Liver (tissue), 9 donors: ENCODE data around the gene SGTB. TPM values are rescaled to one million over a fixed set of nuclear protein-coding genes. Genes with fewer than 3 reads are reported as not detected.

ENCODE experiments used
- DNase-seq: peaks from one replicate; pipeline ENCODE4 v3.0.0-alpha.2; 2017; ENCODE audit warnings: low spot score
- H3K27ac ChIP-seq, 2 donors: one replicate each; pipeline ENCODE4 v1.7.0; 2013; ENCODE audit warnings: inconsistent platforms in 2 of 2, low read length in 2 of 2, control low read depth in 1 of 2, low read depth in 1 of 2, mild to moderate bottlenecking in 1 of 2
- H3K27me3 ChIP-seq, 4 donors: one replicate each; pipeline versions ENCODE4 v1.6.1 to v1.7.0; 2013; ENCODE audit warnings: low read length in 3 of 4, inconsistent platforms in 1 of 4, mild to moderate bottlenecking in 1 of 4, moderate library complexity in 1 of 4; ENCODE audit not compliant: control insufficient read depth in 4 of 4, insufficient read depth in 4 of 4
- H3K36me3 ChIP-seq, 4 donors: one replicate each; pipeline versions ENCODE4 v1.6.1 to v1.7.0; 2013; ENCODE audit warnings: low read length in 3 of 4, mild to moderate bottlenecking in 3 of 4, low read depth in 1 of 4, moderate library complexity in 1 of 4; ENCODE audit not compliant: control insufficient read depth in 4 of 4, insufficient read depth in 3 of 4
- H3K4me1 ChIP-seq, 4 donors: one replicate each; pipeline versions ENCODE4 v1.6.1 to v1.7.0; 2013; ENCODE audit warnings: low read length in 3 of 4, mild to moderate bottlenecking in 3 of 4, moderate library complexity in 1 of 4; ENCODE audit not compliant: control insufficient read depth in 4 of 4, insufficient read depth in 4 of 4
- H3K4me3 ChIP-seq, 3 donors: one replicate each; pipeline versions ENCODE4 v1.6.1 to v1.7.0; 2013; ENCODE audit warnings: low read length in 3 of 3, control low read depth in 1 of 3, low read depth in 1 of 3, mild to moderate bottlenecking in 1 of 3
- H3K9ac ChIP-seq, 2 donors: one replicate each; pipeline ENCODE4 v1.7.0; 2013; ENCODE audit warnings: low read length in 2 of 2, mild to moderate bottlenecking in 2 of 2, moderate library complexity in 2 of 2, control low read depth in 1 of 2, low read depth in 1 of 2
- H3K9me3 ChIP-seq, 4 donors: one replicate each; pipeline versions ENCODE4 v1.6.1 to v1.7.0; 2013; ENCODE audit warnings: low read length in 3 of 4; ENCODE audit not compliant: control insufficient read depth in 4 of 4
- FOXA1 ChIP-seq: IDR thresholded peaks from 2 replicates; pipeline ENCODE4 v1.6.1; 2016; ENCODE audit warnings: antibody characterized with exemption
- FOXA2 ChIP-seq: IDR thresholded peaks from 2 replicates; pipeline ENCODE4 v1.6.1; 2016; ENCODE audit warnings: antibody characterized with exemption
- GABPA ChIP-seq, 2 donors: IDR thresholded peaks in 1 of 2; conservative IDR thresholded peaks in 1 of 2; 2 replicates each; pipeline ENCODE4 v1.6.1; 2016; ENCODE audit warnings: antibody characterized with exemption in 2 of 2, mild to moderate bottlenecking in 1 of 2, moderate library complexity in 1 of 2
- HNF4A ChIP-seq, 2 donors: conservative IDR thresholded peaks; 2 replicates each; pipeline ENCODE4 v1.6.1; 2016; ENCODE audit warnings: antibody characterized with exemption in 2 of 2, mild to moderate bottlenecking in 2 of 2
- HNF4G ChIP-seq: IDR thresholded peaks from 2 replicates; pipeline ENCODE4 v1.6.1; 2016; ENCODE audit warnings: antibody characterized with exemption
- JUND ChIP-seq, 2 donors: IDR thresholded peaks; 2 replicates each; pipeline ENCODE4 v1.6.1; 2016; ENCODE audit warnings: antibody characterized with exemption in 2 of 2
- NR2F2 ChIP-seq: IDR thresholded peaks from 2 replicates; pipeline ENCODE4 v1.6.1; 2016; ENCODE audit warnings: antibody characterized with exemption
- REST ChIP-seq: IDR thresholded peaks from 2 replicates; pipeline ENCODE4 v1.6.1; 2016; ENCODE audit warnings: antibody characterized with exemption, mild to moderate bottlenecking
- RXRA ChIP-seq, 2 donors: IDR thresholded peaks; 2 replicates each; pipeline ENCODE4 v1.6.1; 2017 to 2018; ENCODE audit warnings: antibody characterized with exemption in 2 of 2, mild to moderate bottlenecking in 1 of 2
- YY1 ChIP-seq: IDR thresholded peaks from 2 replicates; pipeline ENCODE4 v1.6.1; 2016; ENCODE audit warnings: antibody characterized with exemption, mild to moderate bottlenecking
- ZBTB33 ChIP-seq: IDR thresholded peaks from 2 replicates; pipeline ENCODE4 v1.6.1; 2016; ENCODE audit warnings: antibody characterized with exemption
- WGBS: extraction: QIAGEN DNeasy Blood & Tissue Kit; methylation state at CpG from one replicate; pipeline ENCODE4 v1.1.7; 2013; 5-methylcytosine and 5-hydroxymethylcytosine counted together
- polyA plus RNA-seq, 2 donors: library from polyadenylated mRNA; stranded (reverse) in 1 of 2; unstranded in 1 of 2; fragments of 200-250 nt in 1 of 2; fragments of >200 nt in 1 of 2; fragmentation: Nextera tagmentation in 1 of 2; extraction: Ambion mirVana in 1 of 2; gene quantifications; one replicate each; pipeline versions ENCODE4 v1.2.1 to v1.2.3, GENCODE V29; 2013 to 2015
- total RNA-seq, 2 donors: library from RNA; depleted of rRNA; stranded (reverse); fragments of >200 nt; gene quantifications; one replicate each; pipeline ENCODE4 v1.2.3, GENCODE V29; 2014
- donor health status: healthy.
- donor health status: healthy.
- donor health status: healthy.
- donor health status: healthy.
- donor health status: healthy.

Gene SGTB
- total and polyA plus RNA-seq, 4 donors: 0.79 to 3.2 (median 1.9) TPM

GRCh38 chr5:65708145-65708544 is 13.8 kb downstream of the SGTB start:
- no peak overlapping the region for H3K27ac ChIP-seq
- no peaks in the 10 kb centered on the region for H3K4me1 ChIP-seq
- no peak overlapping the region for H3K9ac ChIP-seq
- no peak overlapping the region for H3K4me3 ChIP-seq
- H3K27me3 ChIP-seq: no peaks in the 10 kb centered on the region
- WGBS: 96% methylated on average over 4 of the region's 4 CpGs
- no peak for DNase-seq
- peaks cover 0 to 2% (median 0%) of the 10 kb centered on the region in 4 donors for H3K36me3 ChIP-seq
- TF ChIP-seq FOXA2 (no peak), YY1 (no peak), RXRA (IDR thresholded peaks at IDR 0.05) (no peak), NR2F2 (no peak), JUND (IDR thresholded peaks at IDR 0.05) (no peak), REST (no peak), GABPA (IDR thresholded peaks at IDR 0.05 in 1 of 2, conservative IDR thresholded peaks at IDR 0.05 in 1 of 2) (no peak), HNF4A (conservative IDR thresholded peaks at IDR 0.05) (no peak), HNF4G (no peak), ZBTB33 (no peak)
- no peaks in the 10 kb centered on the region for H3K9me3 ChIP-seq

GRCh38 chr5:65707663-65708062 is 14.2 kb downstream of the SGTB start:
- Histone ChIP-seq H3K27ac (no peak overlapping the region), H3K36me3 (peaks cover 0 to 2% (median 0%) of the 10 kb centered on the region in 4 donors), H3K9ac (no peak overlapping the region), H3K9me3 (no peaks in the 10 kb centered on the region), H3K4me1 (no peaks in the 10 kb centered on the region), H3K4me3 (no peak overlapping the region), H3K27me3 (no peaks in the 10 kb centered on the region)
- 97% methylated on average over 4 of the region's 4 CpGs for WGBS
- DNase-seq: no peak
- TF ChIP-seq ZBTB33 (no peak), FOXA1 (no peak)
